HepG2 (cell line): ENCODE data around the gene TFF2. TPM values are rescaled to one million over a fixed set of nuclear protein-coding genes. Genes with fewer than 3 reads are reported as not detected.
A peak's percentile ranks its signal among the peaks of the same experiment; 100 is the strongest.

Source experiments
- GZF1 ChIP-seq: sonication (generic); formaldehyde crosslinking; IDR thresholded peaks from 2 replicates; pipeline ENCODE4 v1.5.1; 2020; ENCODE audit warnings: mild to moderate bottlenecking, missing genetic modification reagents
- HDAC2 ChIP-seq: sonication (generic); formaldehyde crosslinking; IDR thresholded peaks from 2 replicates; pipeline ENCODE4 v1.4.0; 2020; ENCODE audit warnings: missing genetic modification reagents
- IRF2 ChIP-seq: IDR thresholded peaks from 2 replicates; pipeline ENCODE4 v1.6.1; 2018; ENCODE audit warnings: missing genetic modification reagents, missing compliant biosample characterization
- JDP2 ChIP-seq: sonication (generic); formaldehyde crosslinking; IDR thresholded peaks from 2 replicates; pipeline ENCODE4 v1.8.1; 2022; ENCODE audit warnings: missing genetic modification reagents, borderline replicate concordance
- MIER3 ChIP-seq: IDR thresholded peaks from 2 replicates; pipeline ENCODE4 v1.6.1; 2016; ENCODE audit warnings: missing compliant biosample characterization, borderline replicate concordance
- MXD4 ChIP-seq: IDR thresholded peaks from 2 replicates; pipeline ENCODE4 v1.6.1; 2016; ENCODE audit warnings: mild to moderate bottlenecking, missing biosample characterization, missing genetic modification reagents
- PAX8 ChIP-seq: sonication (generic); formaldehyde crosslinking; IDR thresholded peaks from 2 replicates; pipeline ENCODE4 v1.8.0; 2022; ENCODE audit warnings: mild to moderate bottlenecking, missing genetic modification reagents, borderline replicate concordance
- RNF2 ChIP-seq: fragments of 450-650 bp; conservative IDR thresholded peaks from 2 replicates; pipeline ENCODE4 v1.6.1; 2016; ENCODE audit warnings: low read depth
- SATB2 ChIP-seq: sonication (generic); formaldehyde crosslinking; IDR thresholded peaks from 2 replicates; pipeline ENCODE4 v1.5.0; 2020; ENCODE audit warnings: missing genetic modification reagents
- SIX4 ChIP-seq: sonication (generic); formaldehyde crosslinking; IDR thresholded peaks from 2 replicates; pipeline ENCODE4 v1.4.0; 2020; ENCODE audit warnings: missing genetic modification reagents
- SUZ12 ChIP-seq: fragments of 150-350 bp; IDR thresholded peaks from 2 replicates; pipeline ENCODE4 v1.6.1; 2014; ENCODE audit warnings: low read depth, low read length
- TEAD2 ChIP-seq: sonication (generic); formaldehyde crosslinking; IDR thresholded peaks from 2 replicates; pipeline ENCODE4 v1.9.0; 2021; ENCODE audit warnings: missing genetic modification reagents
- U2AF2 ChIP-seq: fragments of 200-400 bp; formaldehyde crosslinking; IDR thresholded peaks from 2 replicates; pipeline ENCODE4 v1.6.1; 2017; ENCODE audit warnings: low read depth, mild to moderate bottlenecking, low read length
- ZBTB7B ChIP-seq: sonication (generic); formaldehyde crosslinking; IDR thresholded peaks from 2 replicates; pipeline ENCODE4 v1.4.0; 2020; ENCODE audit warnings: missing genetic modification reagents
- ZNF253 ChIP-seq: sonication (generic); formaldehyde crosslinking; IDR thresholded peaks from 2 replicates; pipeline ENCODE4 v1.8.0; 2022; ENCODE audit warnings: mild to moderate bottlenecking, missing genetic modification reagents, borderline replicate concordance
- ZNF335 ChIP-seq: sonication (generic); formaldehyde crosslinking; IDR thresholded peaks from 2 replicates; pipeline ENCODE4 v1.4.0; 2020; ENCODE audit warnings: missing genetic modification reagents
- ZNF567 ChIP-seq: sonication (generic); formaldehyde crosslinking; IDR thresholded peaks from 2 replicates; pipeline ENCODE4 v1.8.1; 2023; ENCODE audit warnings: mild to moderate bottlenecking, missing genetic modification reagents, borderline replicate concordance
- ZNF768 ChIP-seq: sonication (generic); formaldehyde crosslinking; IDR thresholded peaks from 2 replicates; pipeline ENCODE4 v1.4.0; 2020; ENCODE audit warnings: missing genetic modification reagents
- ZNF83 ChIP-seq: sonication (generic); formaldehyde crosslinking; IDR thresholded peaks from 2 replicates; pipeline ENCODE4 v1.4.0; 2020; ENCODE audit warnings: missing genetic modification reagents, mild to moderate bottlenecking, borderline replicate concordance
- polyA plus RNA-seq, 8 experiments: library from polyadenylated mRNA; depleted of rRNA in 3 of 8; stranded (reverse) in 7 of 8; unstranded in 1 of 8; fragments of >200 nt; fragmentation: Illumina TruSeq in 4 of 8; extraction: Trizol in 4 of 8; gene quantifications; 2 replicates each; pipeline versions ENCODE4 v1.2.1 to v1.2.3, GENCODE V29; 2011 to 2016; ENCODE audit warnings: low read depth in 4 of 8, missing spikeins in 1 of 8, mixed read lengths in 1 of 8; ENCODE audit not compliant: insufficient read depth in 1 of 8
- total RNA-seq, 5 experiments: library from RNA; depleted of rRNA; stranded (reverse); fragments of >200 nt; fragmentation: Illumina TruSeq; extraction: Trizol; gene quantifications; 2 replicates each; pipeline ENCODE4 v1.2.3, GENCODE V29; 2016; ENCODE audit warnings: low read depth in 1 of 5
- TF ChIP-seq, protein P1 (sequence below): sonication (generic); formaldehyde crosslinking; IDR thresholded peaks from 2 replicates; pipeline ENCODE4 v1.8.0; 2022; ENCODE audit warnings: mild to moderate bottlenecking, missing genetic modification reagents; ENCODE audit not compliant: insufficient replicate concordance
- TF ChIP-seq, protein P2 (sequence below): sonication (generic); formaldehyde crosslinking; IDR thresholded peaks from 2 replicates; pipeline ENCODE4 v1.4.0; 2020; ENCODE audit warnings: missing genetic modification reagents, mild to moderate bottlenecking, borderline replicate concordance
- TF ChIP-seq, protein P3 (sequence below): IDR thresholded peaks from 2 replicates; pipeline ENCODE4 v1.6.1; 2016; ENCODE audit warnings: missing biosample characterization, missing genetic modification reagents, low read depth
- TF ChIP-seq, protein P4 (sequence below): IDR thresholded peaks from 2 replicates; pipeline ENCODE4 v1.6.1; 2016; ENCODE audit warnings: mild to moderate bottlenecking, missing biosample characterization, missing genetic modification reagents
- TF ChIP-seq, protein P5 (sequence below): sonication (generic); formaldehyde crosslinking; IDR thresholded peaks from 2 replicates; pipeline ENCODE4 v1.4.0; 2020; ENCODE audit warnings: missing genetic modification reagents
- TF ChIP-seq, protein P6 (sequence below): sonication (generic); formaldehyde crosslinking; IDR thresholded peaks from 2 replicates; pipeline ENCODE4 v1.5.1; 2020; ENCODE audit warnings: mild to moderate bottlenecking, missing genetic modification reagents, borderline replicate concordance

The TFF2 gene
- total and polyA plus RNA-seq, 2 of the 13 experiments (the other 11 are each of a cell fraction or from before 2014, with no cell fraction given), result 1.5 TPM; not detected in 1

DNA sequence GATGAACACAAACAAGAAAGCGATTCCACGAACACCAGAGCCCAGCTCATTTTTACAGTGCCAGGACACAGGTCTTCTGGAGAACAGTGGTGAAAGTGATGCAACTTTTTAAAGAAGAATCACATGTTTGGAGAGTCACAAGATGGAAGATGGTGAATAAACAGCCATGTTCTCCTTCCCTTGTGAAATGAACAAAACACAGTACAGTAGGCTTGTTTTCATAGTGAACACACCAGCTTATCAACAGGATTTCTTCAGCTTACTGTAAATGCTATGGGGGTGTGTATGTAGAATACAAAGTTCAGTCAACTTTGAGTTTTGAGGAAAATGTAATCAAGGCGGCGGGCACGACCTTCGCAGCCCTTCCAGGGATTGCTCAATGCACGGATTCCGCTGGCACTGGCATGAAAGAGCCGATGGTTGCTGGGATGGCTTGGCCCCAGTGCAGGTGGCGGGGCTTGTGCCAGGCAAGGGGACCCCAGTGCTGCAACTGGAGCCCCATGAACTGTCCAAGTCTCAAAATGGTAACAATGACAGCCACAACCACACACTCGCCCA, 35.3 kb upstream of the TFF2 start (continued):
- TF ChIP-seq ZNF768 (CRISPR knock-in tag), result no peak
- peak; percentile 65 for TF ChIP-seq SIX4
- TF ChIP-seq ZNF335 (CRISPR knock-in tag), result no peak
- TF ChIP-seq, protein P1, sequence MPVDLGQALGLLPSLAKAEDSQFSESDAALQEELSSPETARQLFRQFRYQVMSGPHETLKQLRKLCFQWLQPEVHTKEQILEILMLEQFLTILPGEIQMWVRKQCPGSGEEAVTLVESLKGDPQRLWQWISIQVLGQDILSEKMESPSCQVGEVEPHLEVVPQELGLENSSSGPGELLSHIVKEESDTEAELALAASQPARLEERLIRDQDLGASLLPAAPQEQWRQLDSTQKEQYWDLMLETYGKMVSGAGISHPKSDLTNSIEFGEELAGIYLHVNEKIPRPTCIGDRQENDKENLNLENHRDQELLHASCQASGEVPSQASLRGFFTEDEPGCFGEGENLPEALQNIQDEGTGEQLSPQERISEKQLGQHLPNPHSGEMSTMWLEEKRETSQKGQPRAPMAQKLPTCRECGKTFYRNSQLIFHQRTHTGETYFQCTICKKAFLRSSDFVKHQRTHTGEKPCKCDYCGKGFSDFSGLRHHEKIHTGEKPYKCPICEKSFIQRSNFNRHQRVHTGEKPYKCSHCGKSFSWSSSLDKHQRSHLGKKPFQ (CRISPR knock-in tag), result no peak
- TF ChIP-seq, protein P2, sequence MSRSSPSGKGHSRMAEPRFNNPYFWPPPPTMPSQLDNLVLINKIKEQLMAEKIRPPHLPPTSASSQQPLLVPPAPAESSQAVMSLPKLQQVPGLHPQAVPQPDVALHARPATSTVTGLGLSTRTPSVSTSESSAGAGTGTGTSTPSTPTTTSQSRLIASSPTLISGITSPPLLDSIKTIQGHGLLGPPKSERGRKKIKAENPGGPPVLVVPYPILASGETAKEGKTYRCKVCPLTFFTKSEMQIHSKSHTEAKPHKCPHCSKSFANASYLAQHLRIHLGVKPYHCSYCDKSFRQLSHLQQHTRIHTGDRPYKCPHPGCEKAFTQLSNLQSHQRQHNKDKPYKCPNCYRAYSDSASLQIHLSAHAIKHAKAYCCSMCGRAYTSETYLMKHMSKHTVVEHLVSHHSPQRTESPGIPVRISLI (CRISPR knock-in tag), result no peak; the same call in 1 of the 2 replicates
- no peak for TF ChIP-seq JDP2 (CRISPR knock-in tag)
- TF ChIP-seq, protein P3, sequence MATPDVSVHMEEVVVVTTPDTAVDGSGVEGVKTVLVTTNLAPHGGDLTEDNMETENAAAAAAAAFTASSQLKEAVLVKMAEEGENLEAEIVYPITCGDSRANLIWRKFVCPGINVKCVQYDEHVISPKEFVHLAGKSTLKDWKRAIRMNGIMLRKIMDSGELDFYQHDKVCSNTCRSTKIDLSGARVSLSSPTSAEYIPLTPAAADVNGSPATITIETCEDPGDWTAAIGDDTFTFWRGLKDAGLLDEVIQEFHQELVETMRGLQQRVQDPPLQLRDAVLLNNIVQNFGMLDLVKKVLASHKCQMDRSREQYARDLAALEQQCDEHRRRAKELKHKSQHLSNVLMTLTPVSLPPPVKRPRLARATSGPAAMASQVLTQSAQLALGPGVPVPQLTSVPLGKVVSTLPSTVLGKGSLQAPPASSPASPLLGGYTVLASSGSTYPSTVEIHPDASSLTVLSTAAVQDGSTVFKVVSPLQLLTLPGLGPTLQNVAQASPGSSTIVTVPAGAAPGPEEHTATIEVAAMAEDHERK (CRISPR knock-in tag), result no peak
- peak; percentile 88 for TF ChIP-seq ZBTB7B
- TF ChIP-seq, protein P4, sequence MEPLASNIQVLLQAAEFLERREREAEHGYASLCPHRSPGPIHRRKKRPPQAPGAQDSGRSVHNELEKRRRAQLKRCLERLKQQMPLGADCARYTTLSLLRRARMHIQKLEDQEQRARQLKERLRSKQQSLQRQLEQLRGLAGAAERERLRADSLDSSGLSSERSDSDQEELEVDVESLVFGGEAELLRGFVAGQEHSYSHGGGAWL (CRISPR knock-in tag), result no peak
- 0 out of 2 replicates have a peak, but pooled peaks have one; percentile 24 for TF ChIP-seq RNF2
- no peak for TF ChIP-seq ZNF253 (CRISPR knock-in tag)
- no peak for TF ChIP-seq SATB2 (CRISPR knock-in tag)
- TF ChIP-seq, protein P5, sequence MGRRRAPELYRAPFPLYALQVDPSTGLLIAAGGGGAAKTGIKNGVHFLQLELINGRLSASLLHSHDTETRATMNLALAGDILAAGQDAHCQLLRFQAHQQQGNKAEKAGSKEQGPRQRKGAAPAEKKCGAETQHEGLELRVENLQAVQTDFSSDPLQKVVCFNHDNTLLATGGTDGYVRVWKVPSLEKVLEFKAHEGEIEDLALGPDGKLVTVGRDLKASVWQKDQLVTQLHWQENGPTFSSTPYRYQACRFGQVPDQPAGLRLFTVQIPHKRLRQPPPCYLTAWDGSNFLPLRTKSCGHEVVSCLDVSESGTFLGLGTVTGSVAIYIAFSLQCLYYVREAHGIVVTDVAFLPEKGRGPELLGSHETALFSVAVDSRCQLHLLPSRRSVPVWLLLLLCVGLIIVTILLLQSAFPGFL, result no peak
- TF ChIP-seq, protein P6, sequence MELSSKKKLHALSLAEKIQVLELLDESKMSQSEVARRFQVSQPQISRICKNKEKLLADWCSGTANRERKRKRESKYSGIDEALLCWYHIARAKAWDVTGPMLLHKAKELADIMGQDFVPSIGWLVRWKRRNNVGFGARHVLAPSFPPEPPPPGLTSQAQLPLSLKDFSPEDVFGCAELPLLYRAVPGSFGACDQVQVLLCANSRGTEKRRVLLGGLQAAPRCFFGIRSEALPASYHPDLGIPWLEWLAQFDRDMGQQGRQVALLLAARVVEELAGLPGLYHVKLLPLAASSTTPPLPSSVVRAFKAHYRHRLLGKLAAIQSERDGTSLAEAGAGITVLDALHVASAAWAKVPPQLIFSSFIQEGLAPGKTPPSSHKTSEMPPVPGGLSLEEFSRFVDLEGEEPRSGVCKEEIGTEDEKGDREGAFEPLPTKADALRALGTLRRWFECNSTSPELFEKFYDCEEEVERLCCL (CRISPR knock-in tag), result no peak
- TF ChIP-seq SUZ12, result no peak
- peak; percentile 93; the same call in 1 of the 2 replicates for TF ChIP-seq MIER3
- no peak for TF ChIP-seq GZF1 (CRISPR knock-in tag)
- TF ChIP-seq U2AF2, result no peak
- no peak for TF ChIP-seq TEAD2 (CRISPR knock-in tag)
- no peak for TF ChIP-seq PAX8
- no peak for TF ChIP-seq ZNF567
- TF ChIP-seq HDAC2 (CRISPR knock-in tag), result peak; percentile 83
- TF ChIP-seq IRF2 (CRISPR knock-in tag), result no peak
- TF ChIP-seq ZNF83 (CRISPR knock-in tag), result no peak
- TF ChIP-seq MXD4, result no peak
